GM12878 (cell line): Measurements from ENCODE around the gene RAP1A. TPM values are rescaled to one million over a fixed set of nuclear protein-coding genes. Genes with fewer than 3 reads are reported as not detected.

ENCODE experiments used
- ATAC-seq: fragments of 200-7000 bp; cut with Tn5 transposase; 3 replicates; pipeline ENCODE4 v1.9.1; 2020; ENCODE audit warnings: mild to moderate bottlenecking, moderate library complexity
- BruUV-seq: library from RNA; stranded (reverse); fragments of 400-500 nt; replicated peaks from 2 replicates; lab custom pipeline; 2021; lab: Mats Ljungman, UMichigan
- CTCF ChIA-PET: fragments of 300-600 bp; sonication (Branson Sonifier 250); formaldehyde crosslinking; extraction: SDS; loops from one replicate; lab custom pipeline; 2021; ENCODE audit warnings: inconsistent platforms; lab: Yijun Ruan, JAX
- POLR2A ChIA-PET: fragments of 350-600 bp; formaldehyde crosslinking; extraction: SDS; loops from one replicate; lab custom pipeline; 2021; ENCODE audit warnings: inconsistent platforms; lab: Charles Lee
- RAD21 ChIA-PET: fragments of 300-600 bp; sonication (Branson Sonifier 250); formaldehyde crosslinking; loops from one replicate; lab custom pipeline; 2023; ENCODE audit warnings: antibody characterized with exemption; ENCODE audit not compliant: unreplicated experiment; lab: Charles Lee
- SMC1A ChIA-PET: fragments of 300-600 bp; sonication (Branson Sonifier 250); formaldehyde crosslinking; loops from one replicate; lab custom pipeline; 2023; ENCODE audit not compliant: unreplicated experiment, uncharacterized antibody; lab: Charles Lee
- DNase-seq: peaks from one replicate; pipeline ENCODE4 v3.0.0-alpha.2; 2011; ENCODE audit warnings: low read depth, low spot score
- FAIRE-seq: peaks from 3 replicates; lab custom pipeline; 2011; peaks lifted over from hg19 to GRCh38; lab: Jason Lieb, UNC
- H2AFZ ChIP-seq: 2 replicates; pipeline ENCODE4 v1.6.0; 2011; ENCODE audit warnings: low read depth, low read length, control low read depth; ENCODE audit not compliant: control insufficient read depth
- H3K27ac ChIP-seq: 2 replicates; pipeline ENCODE4 v1.5.1; 2011; ENCODE audit warnings: control low read depth; ENCODE audit not compliant: control insufficient read depth, insufficient read depth
- H3K27me3 ChIP-seq, 2 experiments: replicated peaks in 1 of 2; 2 replicates each; pipeline versions ENCODE4 v1.6.0 to v1.6.1; 2011; ENCODE audit warnings: low read length in 1 of 2; ENCODE audit not compliant: control insufficient read depth in 2 of 2, insufficient read depth in 2 of 2
- H3K36me3 ChIP-seq, 2 experiments: 2 replicates each; pipeline ENCODE4 v1.5.1; 2011; ENCODE audit warnings: low read length in 1 of 2; ENCODE audit not compliant: control insufficient read depth in 2 of 2, insufficient read depth in 2 of 2
- H3K4me1 ChIP-seq: 2 replicates; pipeline ENCODE4 v1.6.1; 2011; ENCODE audit warnings: mild to moderate bottlenecking, low read length, moderate library complexity, mixed read lengths; ENCODE audit not compliant: control insufficient read depth, insufficient read depth
- H3K4me2 ChIP-seq: 2 replicates; pipeline ENCODE4 v1.6.0; 2011; ENCODE audit warnings: control low read depth; ENCODE audit not compliant: control insufficient read depth, insufficient read depth
- H3K4me3 ChIP-seq: fragments of 200-600 bp; sonication (generic); 2 replicates; pipeline ENCODE4 v1.5.1; 2016
- H3K79me2 ChIP-seq: 2 replicates; pipeline ENCODE4 v1.6.0; 2011; ENCODE audit warnings: low read length; ENCODE audit not compliant: control insufficient read depth, insufficient read depth
- H3K9ac ChIP-seq: 2 replicates; pipeline ENCODE4 v1.8.0; 2011; ENCODE audit warnings: low read length, control low read depth, mixed read lengths; ENCODE audit not compliant: control insufficient read depth, insufficient read depth
- H3K9me3 ChIP-seq: replicated peaks from 3 replicates; pipeline ENCODE4 v1.5.1; 2011; ENCODE audit warnings: mild to moderate bottlenecking, low read length; ENCODE audit not compliant: control insufficient read depth, insufficient read depth
- H4K20me1 ChIP-seq: 2 replicates; pipeline ENCODE4 v1.6.0; 2011; ENCODE audit not compliant: control insufficient read depth, insufficient read depth
- ELK1 ChIP-seq: IDR thresholded peaks from 2 replicates; pipeline ENCODE4 v1.6.1; 2012; ENCODE audit warnings: low read depth, low read length, improper control_type of control experiment
- FOXM1 ChIP-seq: IDR thresholded peaks from 2 replicates; pipeline ENCODE4 v1.6.1; 2012; ENCODE audit warnings: low read depth, mild to moderate bottlenecking, inconsistent platforms, low read length, moderate library complexity
- RFX5 ChIP-seq: IDR thresholded peaks from 2 replicates; pipeline ENCODE4 v1.6.1; 2011; ENCODE audit warnings: low read depth, low read length, improper control_type of control experiment
- SIN3A ChIP-seq: IDR thresholded peaks from 2 replicates; pipeline ENCODE4 v1.6.1; 2012; ENCODE audit warnings: low read depth, low read length, improper control_type of control experiment
- STAT1 ChIP-seq: fragments of 450-650 bp; conservative IDR thresholded peaks from 2 replicates; pipeline ENCODE4 v1.6.1; 2014; ENCODE audit warnings: antibody characterized with exemption, mild to moderate bottlenecking
- ZNF592 ChIP-seq: fragments of 450-650 bp; IDR thresholded peaks from 2 replicates; pipeline ENCODE4 v1.6.1; 2017; ENCODE audit warnings: mild to moderate bottlenecking, moderate library complexity
- in situ Hi-C: fragments of 300-500 bp; cut with MboI; formaldehyde crosslinking; loops from 9 replicates; pipeline ENCODE4 v1.14.3; 2018; ENCODE audit warnings: mixed read lengths
- intact Hi-C: fragments of 100-400 bp; cut with micrococcal nuclease; formaldehyde crosslinking; loops from one replicate; pipeline ENCODE4 v1.14.2; 2022; ENCODE audit not compliant: unreplicated experiment
- polyA plus RNA-seq, 11 experiments: library from polyadenylated mRNA; depleted of rRNA in 4 of 11; unstranded in 6 of 11; stranded (reverse) in 5 of 11; fragments of >200 nt; fragmentation: Nextera tagmentation in 4 of 11; fragmentation: Illumina TruSeq in 1 of 11; extraction: Ambion mirVana in 4 of 11; extraction: Trizol in 1 of 11; gene quantifications; 1 replicate in 1 of 11; 2 replicates in 10 of 11; pipeline versions ENCODE4 v1.2.1 to v1.2.3, GENCODE V29; 2011 to 2016; ENCODE audit warnings: inconsistent platforms in 2 of 11, missing spikeins in 2 of 11, low read depth in 1 of 11
- total RNA-seq, 4 experiments: library from RNA; depleted of rRNA in 3 of 4; stranded (reverse); fragments of >200 nt in 3 of 4; fragmentation: Illumina TruSeq in 1 of 4; extraction: Trizol in 1 of 4; gene quantifications; 2 replicates each; pipeline versions ENCODE4 v1.2.1 to v1.2.3, GENCODE V29; 2013 to 2021
- TF ChIP-seq, protein P1 (sequence below): fragments of 450-650 bp; IDR thresholded peaks from 2 replicates; pipeline ENCODE4 v1.6.1; 2016; ENCODE audit warnings: mild to moderate bottlenecking

RAP1A gene
- total and polyA plus RNA-seq, 10 of the 15 experiments (the other 5 are each of a cell fraction or from before 2014, with no cell fraction given): 38.4 to 213 (median 86.0) TPM

DNA sequence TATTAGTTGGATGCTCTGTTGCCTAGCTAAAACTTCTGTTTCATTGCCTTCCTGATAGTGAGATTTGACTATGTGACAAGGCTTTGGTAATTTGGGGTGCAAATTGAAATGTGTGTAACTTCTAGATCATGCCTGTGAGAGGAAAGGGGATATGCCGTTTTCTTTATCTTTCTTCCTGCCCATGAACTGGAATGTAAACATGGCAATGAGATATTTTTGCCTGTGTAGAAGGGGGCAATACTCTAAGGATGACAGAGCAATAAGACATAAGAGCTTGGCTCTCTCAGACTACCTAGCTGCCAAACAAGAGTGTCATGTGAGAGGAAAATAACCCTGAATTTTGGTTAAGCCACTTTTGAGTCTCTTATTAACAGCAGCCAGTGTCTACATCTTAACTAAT lies 49.7 kb downstream of the RAP1A start (continued):
- TF ChIP-seq FOXM1 (no peak), STAT1 (no peak), SIN3A (no peak)

DNA sequence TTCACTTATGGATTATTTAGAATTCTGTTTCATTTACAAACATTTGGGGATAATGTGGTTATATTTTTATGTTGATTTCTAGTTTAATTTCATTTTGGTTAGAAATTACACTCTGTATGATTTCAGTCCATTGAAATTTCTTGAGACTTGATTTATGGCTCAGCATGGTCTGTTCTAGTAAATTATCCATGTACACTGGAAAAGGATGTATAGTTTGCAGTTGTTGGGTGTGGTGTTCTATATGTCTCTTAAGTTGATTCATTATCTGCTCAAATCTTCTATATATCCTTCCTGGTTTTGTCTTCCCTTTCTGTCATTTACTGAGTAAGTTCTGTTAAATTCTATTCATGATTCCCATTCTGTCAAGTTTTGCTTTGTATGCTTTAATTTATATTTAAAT lies 52.3 kb downstream of the RAP1A start:
- BruUV-seq: no TSS peak
- Histone ChIP-seq H3K36me3 (peaks cover 2 to 22% of the 10 kb centered on the region in 2 experiments), H3K27me3 (no peaks in the 10 kb centered on the region), H4K20me1 (no peaks in the 10 kb centered on the region), H2AFZ (no peak overlapping the region), H3K9ac (no peak overlapping the region), H3K4me2 (no peak overlapping the region), H3K4me1 (peaks cover 5% of the 10 kb centered on the region; the same call in 1 of the 2 replicates), H3K9me3 (peaks cover 14% of the 10 kb centered on the region), H3K79me2 (peaks cover 72% of the 10 kb centered on the region), H3K4me3 (no peak overlapping the region), H3K27ac (no peak overlapping the region)
- SMC1A ChIA-PET: interaction anchor here (0.9 to 1.3 kb wide), 2 partner anchors 13 to 164 kb away, joined by 3 to 6 read pairs; no protein-coding TSS in a partner anchor
- CTCF ChIA-PET: interaction anchor here (1.1 to 1.3 kb wide), 3 partner anchors 21 to 164 kb away, joined by 3 to 6 read pairs (median 3); no protein-coding TSS in a partner anchor
- POLR2A ChIA-PET: no interaction called here
- in situ Hi-C loops (no loop called here), intact Hi-C loops (no loop called here)
- DNase-seq: no peak
- TF ChIP-seq, protein P1, sequence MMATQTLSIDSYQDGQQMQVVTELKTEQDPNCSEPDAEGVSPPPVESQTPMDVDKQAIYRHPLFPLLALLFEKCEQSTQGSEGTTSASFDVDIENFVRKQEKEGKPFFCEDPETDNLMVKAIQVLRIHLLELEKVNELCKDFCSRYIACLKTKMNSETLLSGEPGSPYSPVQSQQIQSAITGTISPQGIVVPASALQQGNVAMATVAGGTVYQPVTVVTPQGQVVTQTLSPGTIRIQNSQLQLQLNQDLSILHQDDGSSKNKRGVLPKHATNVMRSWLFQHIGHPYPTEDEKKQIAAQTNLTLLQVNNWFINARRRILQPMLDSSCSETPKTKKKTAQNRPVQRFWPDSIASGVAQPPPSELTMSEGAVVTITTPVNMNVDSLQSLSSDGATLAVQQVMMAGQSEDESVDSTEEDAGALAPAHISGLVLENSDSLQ: no peak
- no peak for TF ChIP-seq ELK1
- TF ChIP-seq RFX5: no peak
- no peak for TF ChIP-seq ZNF592
- no peak for ATAC-seq
- no peak for FAIRE-seq
- RAD21 ChIA-PET: no interaction called here
